GM21529 (cell line): ENCODE data around the gene GRHL3.

Source experiments
- ATAC-seq: cut with Tn5 transposase; IDR thresholded peaks from one replicate; pipeline ENCODE4 v1.9.1; 2021; ENCODE audit not compliant: unreplicated experiment

The GRHL3 gene

GRCh38 chr1:24292887-24293286 lies 26.3 kb upstream of the GRHL3 start:
- no peak for ATAC-seq

GRCh38 chr1:24293392-24294227 lies 25.5 kb upstream of the GRHL3 start:
- no peak for ATAC-seq

GRCh38 chr1:24294228-24294672 lies 24.9 kb upstream of the GRHL3 start:
- no peak for ATAC-seq

- no peak for ATAC-seq
Observed at GRCh38 chr1:24294716-24295371, 24.3 kb upstream of the GRHL3 start.

- ATAC-seq, result no peak
Observed at GRCh38 chr1:24295535-24295934, 23.6 kb upstream of the GRHL3 start.

- ATAC-seq, result no peak
Observed at GRCh38 chr1:24297187-24297851, 21.8 kb upstream of the GRHL3 start.

- no peak for ATAC-seq
Observed at GRCh38 chr1:24297852-24298232, 21.3 kb upstream of the GRHL3 start.

- ATAC-seq, result no peak
Observed at GRCh38 chr1:24298606-24299005, 20.6 kb upstream of the GRHL3 start.

- no peak for ATAC-seq
Observed at GRCh38 chr1:24299901-24300300, 19.3 kb upstream of the GRHL3 start.

- no peak for ATAC-seq
Observed at GRCh38 chr1:24300971-24301784, 18.0 kb upstream of the GRHL3 start.

- no peak for ATAC-seq
Observed at GRCh38 chr1:24301785-24302175, 17.4 kb upstream of the GRHL3 start.

- ATAC-seq, result no peak
Observed at GRCh38 chr1:24302209-24302611, 16.9 kb upstream of the GRHL3 start.

GRCh38 chr1:24303600-24303999 lies 15.6 kb upstream of the GRHL3 start:
- no peak for ATAC-seq

GRCh38 chr1:24304763-24305162 lies 14.4 kb upstream of the GRHL3 start:
- ATAC-seq, result no peak

- ATAC-seq, result no peak
Observed at GRCh38 chr1:24308365-24309015, 10.7 kb upstream of the GRHL3 start.

GRCh38 chr1:24309762-24310485 lies 9.2 kb upstream of the GRHL3 start:
- ATAC-seq, result no peak

GRCh38 chr1:24311234-24311633 lies 7.9 kb upstream of the GRHL3 start:
- ATAC-seq, result no peak

GRCh38 chr1:24311741-24312140 lies 7.4 kb upstream of the GRHL3 start:
- no peak for ATAC-seq

- ATAC-seq, result no peak
Observed at GRCh38 chr1:24315391-24315790, 3.8 kb upstream of the GRHL3 start.

GRCh38 chr1:24316645-24317044 lies 2.5 kb upstream of the GRHL3 start:
- no peak for ATAC-seq
